Measurements from ENCODE around the gene TSC22D2.

DNA sequence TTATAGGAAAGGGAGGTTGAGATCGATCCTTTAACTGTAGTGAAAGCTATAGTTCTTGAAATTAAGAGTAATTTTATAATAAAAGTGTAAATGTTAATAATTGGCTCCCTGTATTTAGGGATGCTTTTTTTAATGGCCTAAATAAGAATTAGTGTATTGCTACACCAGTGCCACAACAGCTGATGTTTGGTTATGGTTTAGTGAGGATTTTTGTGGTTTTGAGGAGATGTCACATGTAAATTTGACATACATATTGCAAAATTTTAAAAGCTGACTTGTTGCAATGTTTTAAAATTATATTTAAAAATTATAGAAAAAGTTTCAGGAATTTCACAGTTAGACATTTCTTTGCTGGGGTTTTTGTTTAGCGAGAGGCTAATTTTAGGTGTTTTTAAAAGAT lies 3.9 kb downstream of the TSC22D2 start:
- TF ChIP-seq, protein P1, sequence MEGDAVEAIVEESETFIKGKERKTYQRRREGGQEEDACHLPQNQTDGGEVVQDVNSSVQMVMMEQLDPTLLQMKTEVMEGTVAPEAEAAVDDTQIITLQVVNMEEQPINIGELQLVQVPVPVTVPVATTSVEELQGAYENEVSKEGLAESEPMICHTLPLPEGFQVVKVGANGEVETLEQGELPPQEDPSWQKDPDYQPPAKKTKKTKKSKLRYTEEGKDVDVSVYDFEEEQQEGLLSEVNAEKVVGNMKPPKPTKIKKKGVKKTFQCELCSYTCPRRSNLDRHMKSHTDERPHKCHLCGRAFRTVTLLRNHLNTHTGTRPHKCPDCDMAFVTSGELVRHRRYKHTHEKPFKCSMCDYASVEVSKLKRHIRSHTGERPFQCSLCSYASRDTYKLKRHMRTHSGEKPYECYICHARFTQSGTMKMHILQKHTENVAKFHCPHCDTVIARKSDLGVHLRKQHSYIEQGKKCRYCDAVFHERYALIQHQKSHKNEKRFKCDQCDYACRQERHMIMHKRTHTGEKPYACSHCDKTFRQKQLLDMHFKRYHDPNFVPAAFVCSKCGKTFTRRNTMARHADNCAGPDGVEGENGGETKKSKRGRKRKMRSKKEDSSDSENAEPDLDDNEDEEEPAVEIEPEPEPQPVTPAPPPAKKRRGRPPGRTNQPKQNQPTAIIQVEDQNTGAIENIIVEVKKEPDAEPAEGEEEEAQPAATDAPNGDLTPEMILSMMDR (IDR thresholded peaks at IDR 0.05): no peak
- TF ChIP-seq POLR2A (IDR thresholded peaks at IDR 0.05) (no peak), POLR2AphosphoS5 (IDR thresholded peaks at IDR 0.05) (no peak)

Data from stomach (tissue), 4 donors.